C4-2B (cell line): ENCODE data around the gene ATP2B2.

Source experiments
- CTCF ChIP-seq: fragments of 450-650 bp; conservative IDR thresholded peaks from 2 replicates; pipeline ENCODE4 v1.5.1; 2017; ENCODE audit warnings: mild to moderate bottlenecking
- ZFX ChIP-seq: fragments of 450-650 bp; IDR thresholded peaks from 2 replicates; pipeline ENCODE4 v1.6.1; 2017

GRCh38 chr3:10375296-10376053, 129.9 kb downstream of the ATP2B2 start:
- TF ChIP-seq CTCF (no peak), ZFX (no peak)
